Fibroblast of mammary gland (primary cell): Measurements from ENCODE around the gene LRP1B.

Source experiments
- DNase-seq: peaks from one replicate; pipeline ENCODE4 v3.0.0-alpha.2; 2010; ENCODE audit warnings: low read depth
- H3K4me3 ChIP-seq: 2 replicates; pipeline ENCODE4 v1.5.1; 2011; ENCODE audit warnings: low read depth, mild to moderate bottlenecking, low read length, moderate library complexity; ENCODE audit not compliant: control insufficient read depth
- TF ChIP-seq, protein P1 (sequence below): conservative IDR thresholded peaks from 2 replicates; pipeline ENCODE4 v1.5.1; 2011; ENCODE audit warnings: low read depth, low read length, inconsistent platforms; ENCODE audit not compliant: control insufficient read depth, insufficient read depth

Gene LRP1B

DNA sequence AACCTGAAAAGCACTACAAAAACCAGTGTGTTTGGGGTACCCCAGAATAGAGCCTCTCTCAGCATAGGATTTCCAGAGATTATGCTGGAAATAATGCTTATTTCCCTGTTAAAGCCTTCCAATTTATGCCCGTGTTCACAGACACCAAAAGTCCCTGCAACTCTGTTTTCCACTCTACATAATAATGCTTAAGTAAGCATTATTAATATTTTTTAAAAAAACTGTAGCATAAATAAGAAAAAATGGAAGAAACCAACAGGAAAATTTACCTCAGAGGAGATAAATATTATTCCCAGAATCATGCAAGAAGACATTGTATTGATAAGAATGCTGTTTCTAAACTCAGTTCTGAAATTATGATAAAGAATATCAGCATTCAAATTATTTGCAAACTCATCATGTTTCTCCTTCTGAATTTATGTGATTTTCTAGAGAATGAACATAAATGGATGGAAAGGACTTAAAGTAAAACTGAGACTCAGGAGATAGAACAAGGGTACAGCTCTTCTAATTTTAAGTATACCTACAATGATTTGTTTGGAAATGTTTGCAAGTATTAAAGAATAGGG lies 241.7 kb downstream of the LRP1B start:
- no peak for DNase-seq
- H3K4me3 ChIP-seq: no peak overlapping the region
- TF ChIP-seq, protein P1, sequence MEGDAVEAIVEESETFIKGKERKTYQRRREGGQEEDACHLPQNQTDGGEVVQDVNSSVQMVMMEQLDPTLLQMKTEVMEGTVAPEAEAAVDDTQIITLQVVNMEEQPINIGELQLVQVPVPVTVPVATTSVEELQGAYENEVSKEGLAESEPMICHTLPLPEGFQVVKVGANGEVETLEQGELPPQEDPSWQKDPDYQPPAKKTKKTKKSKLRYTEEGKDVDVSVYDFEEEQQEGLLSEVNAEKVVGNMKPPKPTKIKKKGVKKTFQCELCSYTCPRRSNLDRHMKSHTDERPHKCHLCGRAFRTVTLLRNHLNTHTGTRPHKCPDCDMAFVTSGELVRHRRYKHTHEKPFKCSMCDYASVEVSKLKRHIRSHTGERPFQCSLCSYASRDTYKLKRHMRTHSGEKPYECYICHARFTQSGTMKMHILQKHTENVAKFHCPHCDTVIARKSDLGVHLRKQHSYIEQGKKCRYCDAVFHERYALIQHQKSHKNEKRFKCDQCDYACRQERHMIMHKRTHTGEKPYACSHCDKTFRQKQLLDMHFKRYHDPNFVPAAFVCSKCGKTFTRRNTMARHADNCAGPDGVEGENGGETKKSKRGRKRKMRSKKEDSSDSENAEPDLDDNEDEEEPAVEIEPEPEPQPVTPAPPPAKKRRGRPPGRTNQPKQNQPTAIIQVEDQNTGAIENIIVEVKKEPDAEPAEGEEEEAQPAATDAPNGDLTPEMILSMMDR: no peak

DNA sequence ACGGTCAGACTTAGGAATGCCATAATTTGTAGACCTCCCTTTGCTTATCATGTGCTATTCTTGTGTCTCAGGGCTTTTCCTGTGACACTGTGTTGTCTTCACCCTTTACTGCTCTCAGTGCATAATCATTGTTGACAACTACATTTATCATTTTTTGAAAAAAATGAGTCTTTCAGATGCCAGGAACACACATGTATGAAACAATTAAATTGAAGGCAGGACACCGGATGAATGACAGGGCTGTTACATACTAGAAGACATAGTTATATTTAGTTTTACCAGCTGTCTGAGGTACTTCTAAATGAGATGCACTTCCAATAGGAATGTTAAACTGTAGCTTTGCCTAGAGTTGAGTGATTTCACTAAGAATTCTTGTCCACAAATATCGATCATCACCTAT lies 243.5 kb downstream of the LRP1B start:
- TF ChIP-seq, protein P1: no peak
- no peak for DNase-seq

DNA sequence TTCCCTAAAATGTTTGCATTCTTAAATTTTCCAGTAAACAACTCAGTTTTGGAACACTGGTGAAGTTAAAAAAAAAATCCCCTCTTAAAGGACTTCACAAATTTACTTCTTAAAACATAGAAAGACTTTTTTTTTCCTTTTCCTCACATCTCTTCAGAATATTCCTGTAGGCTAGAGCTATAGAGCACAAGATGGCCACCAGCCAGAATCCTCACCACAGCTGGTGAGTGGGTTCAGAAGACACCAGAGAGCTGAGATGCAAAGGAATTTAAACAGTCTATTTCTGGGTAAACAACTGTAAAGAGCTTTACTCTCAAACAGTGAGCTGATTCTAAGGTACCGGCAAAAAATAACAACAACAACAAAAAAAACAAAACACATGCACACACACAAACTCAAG lies 252.8 kb downstream of the LRP1B start:
- H3K4me3 ChIP-seq: no peak overlapping the region
- TF ChIP-seq, protein P1: no peak
- DNase-seq: no peak

More for the DNA sequence above, 243.5 kb downstream of the LRP1B start:
- H3K4me3 ChIP-seq: no peak overlapping the region

DNA sequence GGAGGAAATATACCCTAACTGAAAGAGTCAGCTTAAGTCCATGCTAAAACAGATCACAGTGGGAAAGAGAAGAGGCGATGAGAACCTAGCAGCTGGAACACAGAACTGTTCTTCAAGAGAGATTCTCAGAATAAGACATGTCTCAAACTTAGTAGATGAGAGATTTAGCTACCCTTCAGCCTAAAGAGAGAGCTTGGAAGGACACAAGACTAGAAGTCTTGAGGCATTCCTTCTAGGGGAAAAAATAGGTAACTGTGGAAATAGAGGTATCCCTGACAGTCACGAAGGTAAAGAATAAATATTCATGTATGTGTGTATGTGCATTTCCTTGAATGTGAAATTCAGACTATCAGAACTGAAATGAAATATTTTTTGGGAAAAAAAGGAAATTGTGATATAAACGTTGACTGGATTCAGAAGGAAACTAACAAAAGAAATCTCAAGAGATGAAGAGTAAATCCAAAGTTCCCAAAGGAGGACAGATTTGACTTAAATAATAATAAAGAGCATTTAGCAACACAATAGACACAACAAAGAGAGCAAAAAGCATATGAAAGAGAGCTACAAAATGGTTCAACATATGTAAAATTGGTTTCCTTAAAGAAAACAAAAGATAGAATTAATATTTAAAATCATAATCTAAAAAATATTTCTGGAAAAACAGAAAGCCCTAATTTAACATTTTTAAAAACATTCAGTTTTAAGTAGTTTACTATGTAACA lies 258.7 kb downstream of the LRP1B start:
- TF ChIP-seq, protein P1: no peak
- no peak overlapping the region for H3K4me3 ChIP-seq
- no peak for DNase-seq

DNA sequence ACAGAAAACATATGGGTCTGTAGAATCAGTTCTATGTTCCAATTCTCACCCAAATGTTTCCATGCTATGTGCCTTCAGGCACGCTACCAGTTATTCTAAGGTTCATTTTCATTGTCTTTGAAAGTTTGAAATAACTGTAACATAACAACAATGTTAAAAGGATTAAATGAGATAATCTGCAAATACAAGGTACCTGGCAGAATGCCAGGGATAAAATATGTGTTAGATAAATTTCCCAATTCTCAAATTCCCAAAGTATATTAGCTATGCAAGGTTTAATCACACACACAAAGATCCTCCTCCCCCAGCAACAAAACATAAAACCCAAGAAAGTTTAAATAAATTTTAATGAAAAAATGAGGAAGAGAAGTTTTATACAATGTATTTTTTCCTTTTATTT lies 261.2 kb downstream of the LRP1B start:
- DNase-seq: no peak
- TF ChIP-seq, protein P1: no peak
- H3K4me3 ChIP-seq: no peak overlapping the region

DNA sequence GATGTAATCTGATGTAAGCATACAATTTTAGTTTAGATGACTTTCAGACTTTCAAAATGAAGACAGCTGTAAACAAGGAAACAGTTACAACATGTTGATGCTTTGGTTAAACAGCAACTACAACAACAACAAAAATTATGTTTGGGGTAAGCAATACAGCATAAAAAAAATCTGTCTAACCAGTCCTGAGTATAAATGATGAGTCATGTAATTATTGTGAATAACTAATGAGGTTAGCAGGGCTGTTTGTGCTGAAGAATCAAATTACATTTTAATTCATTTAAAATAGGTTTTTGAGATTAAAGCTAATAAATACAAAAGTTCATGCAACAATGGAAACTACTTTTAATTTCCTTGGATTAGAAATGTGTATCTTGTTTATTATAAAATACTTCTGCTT lies 266.9 kb downstream of the LRP1B start:
- no peak overlapping the region for H3K4me3 ChIP-seq
- TF ChIP-seq, protein P1: no peak
- DNase-seq: no peak
